GM19397 (cell line): ENCODE results near the gene PRXL2C.
"Not testable (repeated sequence)": the region's sequence is repeated elsewhere in the genome, so short reads cannot be mapped to it uniquely, and the experiment has no call there.

ENCODE experiments used
- ATAC-seq: cut with Tn5 transposase; IDR thresholded peaks from one replicate; pipeline ENCODE4 v1.9.1; 2021; ENCODE audit warnings: mild to moderate bottlenecking, moderate library complexity; ENCODE audit not compliant: unreplicated experiment

The PRXL2C gene, protein sequence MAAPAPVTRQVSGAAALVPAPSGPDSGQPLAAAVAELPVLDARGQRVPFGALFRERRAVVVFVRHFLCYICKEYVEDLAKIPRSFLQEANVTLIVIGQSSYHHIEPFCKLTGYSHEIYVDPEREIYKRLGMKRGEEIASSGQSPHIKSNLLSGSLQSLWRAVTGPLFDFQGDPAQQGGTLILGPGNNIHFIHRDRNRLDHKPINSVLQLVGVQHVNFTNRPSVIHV

GRCh38 chr9:96655198-96655851 is at the start of gene PRXL2C:
PRXL2C (minus strand) TSS chr9:96655317; CDS start chr9:96655281, 36 bp downstream.
- ATAC-seq: peak; percentile 79

DNA sequence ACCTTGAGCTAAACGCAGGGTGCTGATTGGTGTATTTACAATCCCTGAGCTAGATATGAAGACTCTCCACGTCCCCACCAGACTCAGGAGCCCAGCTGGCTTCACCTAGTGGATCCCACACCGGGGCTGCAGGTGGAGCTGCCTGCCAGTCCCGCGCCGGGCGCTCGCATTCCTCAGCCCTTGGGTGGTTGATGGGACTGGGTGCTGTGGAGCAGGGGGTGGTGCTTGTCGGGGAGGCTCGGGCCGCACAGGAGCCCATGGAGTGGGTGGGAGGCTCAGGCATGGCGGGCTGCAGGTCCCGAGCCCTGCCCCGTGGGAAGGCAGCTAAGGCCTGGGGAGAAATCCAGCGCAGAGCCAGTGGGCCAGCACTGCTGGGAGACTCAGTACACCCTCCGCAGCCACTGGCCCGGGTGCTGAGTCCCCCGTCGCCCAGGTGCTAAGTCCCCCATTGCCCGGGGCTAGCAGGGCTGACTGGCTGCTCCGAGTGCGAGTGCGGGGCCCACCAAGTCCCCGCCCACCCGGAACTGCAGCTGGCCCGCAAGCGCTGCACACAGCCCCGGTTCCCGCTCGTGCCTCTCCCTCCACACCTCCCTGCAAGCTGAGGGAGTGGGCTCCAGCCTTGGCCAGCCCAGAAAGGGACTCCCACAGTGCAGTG is 45.7 kb upstream of the PRXL2C start:
- not testable (repeated sequence) for ATAC-seq

DNA sequence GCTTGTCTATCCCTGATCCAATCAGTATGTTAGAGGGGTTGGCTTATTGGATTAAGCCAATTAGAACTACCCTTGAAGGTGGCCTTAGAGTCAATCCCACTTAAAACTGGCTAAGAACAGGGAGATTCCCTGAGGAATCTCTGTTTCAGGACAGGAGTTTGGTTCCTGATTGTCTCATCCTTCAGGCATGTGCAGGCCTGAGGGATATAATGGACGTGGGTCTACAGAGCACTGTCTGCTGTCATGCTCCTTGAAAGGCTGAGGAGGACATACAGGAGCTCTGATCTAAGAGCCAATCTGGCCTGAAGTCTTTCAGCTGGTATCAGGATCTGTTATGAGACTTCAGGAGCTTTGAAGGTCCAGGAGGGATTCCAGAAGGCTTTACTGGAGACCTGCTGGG is 36.2 kb upstream of the PRXL2C start:
- no peak for ATAC-seq

GRCh38 chr9:96688745-96689464 is 33.8 kb upstream of the PRXL2C start:
- no peak for ATAC-seq

- ATAC-seq: no peak
Measured at GRCh38 chr9:96688187-96688586, 33.1 kb upstream of the PRXL2C start.

GRCh38 chr9:96686638-96687335 is 31.7 kb upstream of the PRXL2C start:
- ATAC-seq: peak; percentile 68

DNA sequence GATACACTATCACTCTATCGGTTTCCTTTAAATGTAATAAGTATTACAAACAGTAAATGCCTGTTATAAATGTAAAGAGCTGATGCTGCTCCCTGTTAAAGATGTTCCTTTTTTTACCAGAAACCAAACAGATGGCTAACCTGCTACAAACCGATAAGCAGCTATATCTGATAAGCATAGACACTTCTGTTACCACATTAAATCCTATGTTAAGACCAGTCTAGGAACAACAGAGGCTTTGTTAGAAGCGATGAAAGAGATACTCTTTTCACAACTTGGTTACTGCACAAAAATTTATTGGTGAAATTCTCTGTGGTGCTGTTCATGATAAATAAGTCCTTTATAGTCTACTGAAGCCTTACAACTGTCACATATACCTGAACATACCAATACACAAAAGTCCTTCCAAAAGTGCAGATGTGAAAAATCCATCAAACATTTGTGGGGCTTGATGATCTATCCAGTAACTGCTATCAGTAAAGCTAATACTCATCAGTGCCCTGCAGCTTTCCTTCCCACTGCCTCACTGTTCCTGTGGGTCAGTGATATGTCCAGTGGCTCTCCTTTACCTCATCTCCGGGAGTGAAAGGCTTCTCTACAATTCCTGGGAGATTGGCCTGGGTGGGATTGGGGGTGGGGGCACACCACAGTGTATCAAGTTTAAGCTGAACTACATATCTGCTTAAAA is 25.8 kb upstream of the PRXL2C start:
- no peak for ATAC-seq

- no peak for ATAC-seq
Measured at GRCh38 chr9:96674906-96675538, 19.9 kb upstream of the PRXL2C start.

GRCh38 chr9:96673786-96674185 is 18.7 kb upstream of the PRXL2C start:
- not testable (repeated sequence) for ATAC-seq

DNA sequence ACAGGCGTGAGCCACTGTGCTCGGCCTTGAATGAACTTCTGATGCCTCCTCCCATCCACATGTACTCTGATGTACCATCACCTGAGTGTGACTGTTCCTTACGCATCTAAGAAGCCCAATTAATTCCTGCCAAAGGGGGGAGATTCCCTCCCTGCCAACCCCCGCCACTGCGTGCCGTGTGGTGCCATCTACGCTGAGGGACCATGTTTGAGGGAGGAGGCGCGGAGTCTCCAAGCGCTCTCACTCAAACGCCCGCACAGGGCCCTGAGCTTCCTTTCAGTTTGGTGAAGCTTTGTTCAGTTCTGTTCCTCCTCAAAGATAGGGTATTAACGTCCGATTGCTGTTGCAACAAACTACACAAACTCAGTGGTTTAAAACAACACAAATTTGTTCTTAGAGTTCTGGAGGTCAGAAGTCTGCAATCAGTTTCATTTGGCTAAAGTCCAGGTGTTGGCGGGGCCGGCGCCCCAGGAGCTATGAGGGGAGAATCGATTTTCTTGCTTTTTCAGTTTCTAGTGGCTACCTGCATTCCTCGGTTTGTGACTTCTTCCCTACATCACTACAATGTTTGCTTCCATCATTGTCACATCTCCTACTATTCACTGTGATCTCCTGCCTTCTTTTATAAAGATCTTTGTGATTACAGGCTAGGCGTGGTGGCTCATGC is 13.9 kb upstream of the PRXL2C start:
- ATAC-seq: no peak

DNA sequence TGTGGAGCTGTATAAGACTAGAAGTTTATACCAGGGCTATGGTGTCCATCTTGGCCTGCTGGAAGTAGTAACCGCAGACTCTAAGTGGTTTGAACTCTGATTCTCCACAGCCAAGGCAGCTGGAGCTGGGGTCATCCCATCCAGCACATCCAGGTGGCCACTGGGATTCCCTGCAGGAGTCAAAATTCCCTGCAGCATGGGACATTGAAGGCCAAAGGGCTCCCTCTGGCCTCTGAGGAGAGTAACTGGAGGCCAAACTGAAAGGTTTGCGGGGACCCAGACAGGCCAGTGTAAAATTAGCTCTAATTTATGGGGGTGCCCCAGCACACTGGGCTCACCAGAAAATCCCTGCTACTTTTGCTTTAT is 12.2 kb upstream of the PRXL2C start:
- ATAC-seq: no peak

GRCh38 chr9:96666653-96667362 is 11.7 kb upstream of the PRXL2C start:
- not testable (repeated sequence) for ATAC-seq

GRCh38 chr9:96665789-96666188 is 10.7 kb upstream of the PRXL2C start:
- no peak for ATAC-seq

- no peak for ATAC-seq
Measured at GRCh38 chr9:96663506-96664120, 8.5 kb upstream of the PRXL2C start.

GRCh38 chr9:96661711-96662110 is 6.6 kb upstream of the PRXL2C start:
- ATAC-seq: no peak

DNA sequence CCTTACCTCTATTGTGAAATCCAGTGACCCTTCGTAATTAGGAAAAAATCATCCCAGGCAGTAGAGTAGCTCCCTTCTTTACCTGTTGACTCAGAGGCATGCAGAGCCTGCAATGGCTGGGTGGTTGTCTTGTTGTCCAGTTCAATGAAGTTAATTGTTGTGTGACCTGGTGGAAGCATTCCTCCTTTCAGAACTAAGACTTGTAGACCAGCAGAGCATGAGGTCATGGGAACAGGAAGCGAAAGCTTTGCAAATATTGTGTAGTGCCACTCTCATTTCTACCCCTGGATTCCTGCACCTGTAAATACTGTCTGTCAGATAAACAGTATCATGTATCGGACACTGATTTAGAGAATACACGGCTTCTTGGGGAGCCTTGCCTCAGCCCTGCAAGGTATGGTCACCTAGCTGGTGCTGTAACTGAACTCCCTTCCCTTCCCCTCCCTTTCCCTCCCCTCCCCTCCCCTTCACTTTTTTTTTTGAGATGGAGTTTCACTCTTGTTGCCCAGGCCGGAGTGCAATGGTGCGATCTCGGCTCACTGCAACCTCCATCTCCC is 5.7 kb upstream of the PRXL2C start:
- ATAC-seq: no peak

GRCh38 chr9:96654450-96655197 is 493 bp downstream of the PRXL2C start:
- ATAC-seq: peak; percentile 61
